HUES64 (cell line): ENCODE data around the gene RAB40AL.

Experiments used
- H3K27ac ChIP-seq: 2 replicates; pipeline ENCODE4 v1.7.0; 2013; ENCODE audit warnings: low read depth, low read length, inconsistent platforms
- H3K27me3 ChIP-seq: 2 replicates; pipeline ENCODE4 v1.6.1; 2013; ENCODE audit warnings: mild to moderate bottlenecking, low read length; ENCODE audit not compliant: insufficient read depth
- H3K36me3 ChIP-seq: 2 replicates; pipeline ENCODE4 v1.6.1; 2013; ENCODE audit warnings: mild to moderate bottlenecking, low read length; ENCODE audit not compliant: insufficient read depth
- H3K4me1 ChIP-seq: 2 replicates; pipeline ENCODE4 v1.6.1; 2013; ENCODE audit warnings: mild to moderate bottlenecking, low read length, moderate library complexity; ENCODE audit not compliant: insufficient read depth
- H3K4me3 ChIP-seq: 2 replicates; pipeline ENCODE4 v1.5.1; 2013; ENCODE audit warnings: mild to moderate bottlenecking, low read length, moderate library complexity
- H3K9ac ChIP-seq: 2 replicates; pipeline ENCODE4 v1.6.1; 2013; ENCODE audit warnings: mild to moderate bottlenecking, low read depth, low read length
- H3K9me3 ChIP-seq: 2 replicates; pipeline ENCODE4 v1.6.1; 2013; ENCODE audit warnings: low read depth, low read length; ENCODE audit not compliant: insufficient read depth
- WGBS: fragments of 150-250, 120-280 bp; methylation state at CpG from one replicate; pipeline ENCODE4 v1.1.7; 2013; ENCODE audit warnings: missing lambda C conversion rate; 5-methylcytosine and 5-hydroxymethylcytosine counted together

Gene RAB40AL

GRCh38 chrX:102985192-102985591 is 48.1 kb downstream of the RAB40AL start:
- no peaks in the 10 kb centered on the region for H3K4me1 ChIP-seq
- no peak overlapping the region for H3K27ac ChIP-seq
- no peak overlapping the region for H3K4me3 ChIP-seq
- WGBS: 99% methylated on average over 3 of the region's 3 CpGs
- H3K9me3 ChIP-seq: no peaks in the 10 kb centered on the region
- no peak overlapping the region for H3K9ac ChIP-seq
- no peaks in the 10 kb centered on the region for H3K36me3 ChIP-seq
- no peaks in the 10 kb centered on the region for H3K27me3 ChIP-seq
